Common myeloid progenitor, CD34-positive (primary cell): ENCODE measurements around the gene SPPL2A. TPM values are rescaled to one million over a fixed set of nuclear protein-coding genes. Genes with fewer than 3 reads are reported as not detected.
"Not testable (repeated sequence)": the region's sequence is repeated elsewhere in the genome, so short reads cannot be mapped to it uniquely, and the experiment has no call there.

Experiments
- CTCF ChIA-PET: fragments of 350-600 bp; sonication (Branson Sonifier 250); formaldehyde crosslinking; loops from one replicate; lab custom pipeline; 2021; ENCODE audit warnings: antibody characterized with exemption; lab: Charles Lee
- POLR2A ChIA-PET: fragments of 350-600 bp; sonication (Branson Sonifier 250); formaldehyde crosslinking; loops from one replicate; lab custom pipeline; 2021; ENCODE audit warnings: antibody characterized with exemption; lab: Charles Lee
- DNase-seq, 3 donors: peaks; one replicate each; pipeline versions ENCODE4 v3.0.0 to v3.0.0-alpha.2; 2013
- H3K27ac ChIP-seq, 2 experiments: 1 replicate in 1 of 2; 2 replicates in 1 of 2; pipeline ENCODE4 v1.7.0; 2013; ENCODE audit warnings: inconsistent platforms in 2 of 2, low read length in 2 of 2, mild to moderate bottlenecking in 2 of 2, low read depth in 1 of 2, moderate library complexity in 1 of 2; ENCODE audit not compliant: severe bottlenecking in 2 of 2, insufficient read depth in 1 of 2, poor library complexity in 1 of 2
- H3K27me3 ChIP-seq, 5 experiments: replicated peaks in 2 of 5; 1 replicate in 3 of 5; 2 replicates in 2 of 5; pipeline versions ENCODE4 v1.6.1 to v1.7.0; 2013; ENCODE audit warnings: low read length in 4 of 5, mild to moderate bottlenecking in 2 of 5, moderate library complexity in 2 of 5, inconsistent platforms in 1 of 5; ENCODE audit not compliant: insufficient read depth in 5 of 5, control insufficient read depth in 4 of 5
- H3K36me3 ChIP-seq, 4 experiments: 1 replicate in 2 of 4; 2 replicates in 2 of 4; pipeline versions ENCODE4 v1.6.1 to v1.7.0; 2013; ENCODE audit warnings: low read length in 3 of 4, control low read depth in 1 of 4, mild to moderate bottlenecking in 1 of 4; ENCODE audit not compliant: control insufficient read depth in 4 of 4, insufficient read depth in 4 of 4
- H3K4me1 ChIP-seq, 4 experiments: 1 replicate in 3 of 4; 2 replicates in 1 of 4; pipeline versions ENCODE4 v1.6.1 to v1.7.1; 2013; ENCODE audit warnings: low read length in 3 of 4, mild to moderate bottlenecking in 3 of 4, control low read depth in 1 of 4, inconsistent platforms in 1 of 4, moderate library complexity in 1 of 4; ENCODE audit not compliant: control insufficient read depth in 4 of 4, insufficient read depth in 4 of 4; ENCODE audit errors: control extremely low read depth in 1 of 4
- H3K4me3 ChIP-seq, 7 experiments: 1 replicate in 4 of 7; 2 replicates in 3 of 7; pipeline versions ENCODE4 v1.5.1 to v1.7.0; 2013; ENCODE audit warnings: mild to moderate bottlenecking in 7 of 7, low read length in 6 of 7, moderate library complexity in 6 of 7, inconsistent platforms in 2 of 7, low read depth in 2 of 7, control low read depth in 1 of 7; ENCODE audit not compliant: insufficient read depth in 4 of 7, control insufficient read depth in 1 of 7; ENCODE audit errors: extremely low read depth in 1 of 7
- H3K9me3 ChIP-seq, 5 experiments: 1 replicate in 4 of 5; 2 replicates in 1 of 5; pipeline versions ENCODE4 v1.6.1 to v1.7.1; 2013; ENCODE audit warnings: low read length in 4 of 5, mild to moderate bottlenecking in 2 of 5, inconsistent platforms in 1 of 5, low read depth in 1 of 5, moderate library complexity in 1 of 5; ENCODE audit not compliant: control insufficient read depth in 4 of 5, insufficient read depth in 2 of 5; ENCODE audit errors: control extremely low read depth in 1 of 5
- WGBS: methylation state at CpG from one replicate; pipeline ENCODE4 v1.1.5; 2013; ENCODE audit not compliant: insufficient coverage; 5-methylcytosine and 5-hydroxymethylcytosine counted together
- polyA plus RNA-seq: library from polyadenylated mRNA; unstranded; fragments of 120-200 nt; gene quantifications from one replicate; pipeline ENCODE4 v1.2.1, GENCODE V29; 2013

The SPPL2A gene, protein sequence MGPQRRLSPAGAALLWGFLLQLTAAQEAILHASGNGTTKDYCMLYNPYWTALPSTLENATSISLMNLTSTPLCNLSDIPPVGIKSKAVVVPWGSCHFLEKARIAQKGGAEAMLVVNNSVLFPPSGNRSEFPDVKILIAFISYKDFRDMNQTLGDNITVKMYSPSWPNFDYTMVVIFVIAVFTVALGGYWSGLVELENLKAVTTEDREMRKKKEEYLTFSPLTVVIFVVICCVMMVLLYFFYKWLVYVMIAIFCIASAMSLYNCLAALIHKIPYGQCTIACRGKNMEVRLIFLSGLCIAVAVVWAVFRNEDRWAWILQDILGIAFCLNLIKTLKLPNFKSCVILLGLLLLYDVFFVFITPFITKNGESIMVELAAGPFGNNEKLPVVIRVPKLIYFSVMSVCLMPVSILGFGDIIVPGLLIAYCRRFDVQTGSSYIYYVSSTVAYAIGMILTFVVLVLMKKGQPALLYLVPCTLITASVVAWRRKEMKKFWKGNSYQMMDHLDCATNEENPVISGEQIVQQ
- 22.5 TPM for polyA plus RNA-seq

- peak within 1 kb of the TSS; percentile 62 to 87 for H3K27ac ChIP-seq
- POLR2A ChIA-PET = no interaction called here
- WGBS = 0% methylated on average over 63 of the region's 77 CpGs
These were observed at the start of gene SPPL2A for GRCh38 chr15:50765195-50765967. TSS of gene SPPL2A (minus strand) at chr15:50765706. CDS start at chr15:50765533, 173 bp downstream.

DNA sequence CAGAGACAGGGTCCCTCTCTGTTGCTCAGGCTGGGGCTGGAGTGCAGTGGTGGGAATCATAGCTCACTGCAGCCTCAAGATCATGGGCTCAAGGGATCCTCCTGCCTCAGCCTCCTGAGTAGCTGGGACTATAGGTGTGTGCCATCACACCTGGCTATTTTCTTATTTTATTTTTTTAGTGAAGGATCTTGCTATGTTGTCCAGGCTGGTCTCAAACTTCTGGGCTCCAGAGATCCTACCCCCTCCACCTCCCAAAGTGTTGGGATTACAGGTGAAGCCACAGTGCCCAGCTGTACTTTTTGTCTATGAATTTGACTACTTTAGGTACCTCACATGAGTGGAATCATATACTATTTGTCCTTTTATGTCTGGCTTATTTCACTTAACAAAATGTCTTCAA, 49.1 kb upstream of the SPPL2A start:
- Histone ChIP-seq H3K27ac (no peak overlapping the region), H3K4me3 (no peak overlapping the region), H3K36me3 (no peaks in the 10 kb centered on the region), H3K4me1 (no peaks in the 10 kb centered on the region), H3K27me3 (no peaks in the 10 kb centered on the region), H3K9me3 (no peaks in the 10 kb centered on the region)
- ChIA-PET POLR2A (no interaction called here), CTCF (no interaction called here)
- no peak for DNase-seq

More at GRCh38 chr15:50765195-50765967, at the start of gene SPPL2A:
- Histone ChIP-seq H3K36me3 (no peaks in the 10 kb centered on the region), H3K4me3 (peak within 1 kb of the TSS; percentile 82 to 98 (median 93)), H3K4me1 (peaks cover 0 to 20% (median 12%) of the 10 kb centered on the region in 4 experiments), H3K27me3 (peaks cover 0 to 2% (median 0%) of the 10 kb centered on the region in 5 experiments), H3K9me3 (no peaks in the 10 kb centered on the region)
- CTCF ChIA-PET = no interaction called here
- peak; percentile 62 to 84 (median 72) for DNase-seq

DNA sequence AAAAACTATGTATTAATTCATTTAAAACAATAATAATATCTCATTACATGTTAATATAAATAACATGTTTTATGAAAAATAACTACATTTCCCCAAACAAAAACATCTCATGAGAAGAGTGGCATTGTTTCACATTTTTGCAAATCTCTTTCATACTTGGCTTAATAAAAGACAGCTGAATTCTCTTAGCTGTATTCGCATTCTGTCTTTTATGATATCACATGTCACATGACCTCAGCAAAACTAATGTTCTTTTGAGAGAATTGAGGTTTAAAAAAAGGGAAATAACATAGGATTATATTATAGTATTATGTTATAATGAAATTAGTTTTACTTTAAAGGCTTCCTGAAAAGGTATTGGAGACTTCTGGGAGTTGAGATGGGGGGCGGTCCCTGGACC, 48.4 kb upstream of the SPPL2A start:
- ChIA-PET POLR2A (no interaction called here), CTCF (no interaction called here)
- no CpG with 5 or more reads among the region's 2 CpGs for WGBS
- no peak for DNase-seq
- H3K27me3 ChIP-seq = no peaks in the 10 kb centered on the region
- no peak overlapping the region for H3K27ac ChIP-seq
- H3K9me3 ChIP-seq = no peaks in the 10 kb centered on the region
- no peaks in the 10 kb centered on the region for H3K36me3 ChIP-seq
- H3K4me3 ChIP-seq = no peak overlapping the region
- H3K4me1 ChIP-seq = no peaks in the 10 kb centered on the region

DNA sequence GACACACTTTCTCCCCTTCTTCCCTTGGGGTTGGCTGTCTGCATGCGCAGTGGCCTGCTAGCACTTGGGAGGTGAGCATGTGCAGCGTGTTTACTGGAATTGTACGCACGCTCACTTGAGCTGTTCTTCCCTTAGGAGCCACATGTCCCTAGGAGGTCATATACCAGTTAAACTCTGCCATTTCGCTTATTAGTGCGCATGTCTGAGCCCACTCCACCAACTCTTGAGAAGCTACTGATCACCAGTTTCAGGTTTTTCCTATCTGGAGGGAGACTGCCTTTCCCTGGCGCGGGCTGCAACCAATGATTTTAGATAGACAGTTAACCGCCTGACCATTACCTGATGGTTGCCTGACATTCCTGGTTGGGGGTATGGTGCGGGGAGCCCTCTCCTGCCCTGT, 47.6 kb upstream of the SPPL2A start:
- Histone ChIP-seq H3K36me3 (no peaks in the 10 kb centered on the region), H3K9me3 (no peaks in the 10 kb centered on the region), H3K27me3 (no peaks in the 10 kb centered on the region), H3K4me1 (no peaks in the 10 kb centered on the region), H3K4me3 (no peak overlapping the region), H3K27ac (no peak overlapping the region)
- ChIA-PET CTCF (no interaction called here), POLR2A (no interaction called here)
- 100% methylated on average over 9 of the region's 10 CpGs for WGBS
- no peak for DNase-seq

DNA sequence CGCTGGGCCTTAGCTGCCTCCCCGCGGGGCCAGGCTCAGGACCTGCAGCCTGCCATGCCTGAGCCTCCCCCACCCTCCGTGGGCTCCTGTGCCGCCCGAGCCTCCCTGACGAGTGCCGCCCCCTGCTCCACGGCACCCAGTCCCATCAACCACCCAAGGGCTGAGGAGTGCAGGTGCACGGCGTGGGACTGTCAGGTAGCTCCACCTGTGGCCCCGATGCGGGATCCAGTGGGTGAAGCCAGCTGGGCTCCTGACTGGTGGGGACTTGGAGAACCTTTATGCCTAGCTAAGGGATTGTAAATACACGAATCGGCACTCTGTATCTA, 46.6 kb upstream of the SPPL2A start:
- H3K27ac ChIP-seq, H3K36me3 ChIP-seq, POLR2A ChIA-PET, H3K4me1 ChIP-seq, H3K27me3 ChIP-seq, DNase-seq, H3K4me3 ChIP-seq, H3K9me3 ChIP-seq, CTCF ChIA-PET: not testable (repeated sequence)
- WGBS = 98% methylated on average over 14 of the region's 15 CpGs

DNA sequence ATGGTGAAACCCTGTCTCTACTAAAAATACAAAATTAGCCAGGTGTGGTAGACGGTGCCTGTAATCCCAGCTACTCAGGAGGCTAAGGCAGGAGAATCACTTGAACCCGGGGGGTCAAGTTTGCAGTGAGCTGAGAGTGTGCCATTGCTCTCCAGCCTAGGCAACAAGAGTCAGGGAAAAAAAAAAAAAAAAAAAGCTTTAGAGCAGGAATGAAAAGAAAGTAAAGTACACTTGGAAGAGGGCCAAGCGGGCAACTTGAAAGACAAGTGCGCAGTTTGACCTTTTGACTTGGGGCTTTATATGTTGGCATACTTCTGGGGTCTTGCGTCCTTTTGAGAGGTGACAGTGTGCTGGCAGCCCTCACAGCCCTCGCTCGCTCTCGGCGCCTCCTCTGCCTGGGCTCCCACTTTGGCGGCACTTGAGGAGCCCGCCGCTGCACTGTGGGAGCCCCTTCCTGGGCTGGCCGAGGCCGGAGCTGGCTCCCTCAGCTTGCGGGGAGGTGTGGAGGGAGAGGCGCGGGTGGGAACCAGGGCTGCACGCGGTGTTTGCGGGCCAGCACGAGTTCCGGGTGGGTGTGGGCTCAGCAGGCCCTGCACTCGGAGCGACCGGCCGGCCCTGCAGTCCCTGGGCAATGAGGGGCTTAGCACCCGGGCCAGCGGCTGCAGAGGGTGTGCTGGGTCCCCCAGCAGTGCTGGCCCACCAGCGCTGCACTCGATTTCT, 46.1 kb upstream of the SPPL2A start:
- H3K9me3 ChIP-seq, H3K27me3 ChIP-seq, CTCF ChIA-PET, H3K27ac ChIP-seq, H3K4me3 ChIP-seq, POLR2A ChIA-PET, H3K4me1 ChIP-seq, DNase-seq, H3K36me3 ChIP-seq: not testable (repeated sequence)
- WGBS = 97% methylated on average over 23 of the region's 30 CpGs
